ENCODE measurements around the gene STK32B. TPM values are rescaled to one million over a fixed set of nuclear protein-coding genes. Genes with fewer than 3 reads are reported as not detected.

STK32B gene
- total RNA-seq, 1 donor from 2014 or later = 0.56 TPM

GRCh38 chr4:5370286-5370685, 319.0 kb downstream of the STK32B start:
- no peak overlapping the region for H3K4me3 Mint-ChIP-seq (ENCODE audit: unreplicated experiment)
- no peaks in the 10 kb centered on the region for H3K4me1 Mint-ChIP-seq (ENCODE audit: unreplicated experiment)
- H3K36me3 Mint-ChIP-seq (ENCODE audit: low read depth, unreplicated experiment) = no peaks in the 10 kb centered on the region
- H3K9me3 Mint-ChIP-seq (ENCODE audit: unreplicated experiment) = no peaks in the 10 kb centered on the region
- no peak overlapping the region for H3K27ac Mint-ChIP-seq (ENCODE audit: unreplicated experiment)
- no peak for DNase-seq (ENCODE audit: low spot score)
- TF ChIP-seq CTCF (IDR thresholded peaks at IDR 0.05; ENCODE audit: unreplicated experiment) = no peak
- no peaks in the 10 kb centered on the region for H3K27me3 Mint-ChIP-seq (ENCODE audit: unreplicated experiment)

GRCh38 chr4:5371415-5372190, 320.3 kb downstream of the STK32B start:
- Mint-ChIP-seq H3K9me3 (ENCODE audit: unreplicated experiment) (no peaks in the 10 kb centered on the region), H3K27ac (ENCODE audit: unreplicated experiment) (no peak overlapping the region), H3K4me1 (ENCODE audit: unreplicated experiment) (no peaks in the 10 kb centered on the region), H3K4me3 (ENCODE audit: unreplicated experiment) (no peak overlapping the region), H3K36me3 (ENCODE audit: low read depth, unreplicated experiment) (no peaks in the 10 kb centered on the region), H3K27me3 (ENCODE audit: unreplicated experiment) (no peaks in the 10 kb centered on the region)
- DNase-seq (ENCODE audit: low spot score) = no peak
- no peak for TF ChIP-seq CTCF (IDR thresholded peaks at IDR 0.05; ENCODE audit: unreplicated experiment)

- DNase-seq (ENCODE audit: low spot score) = no peak
- Mint-ChIP-seq H3K27me3 (ENCODE audit: unreplicated experiment) (no peaks in the 10 kb centered on the region), H3K4me3 (ENCODE audit: unreplicated experiment) (no peak overlapping the region), H3K4me1 (ENCODE audit: unreplicated experiment) (no peaks in the 10 kb centered on the region), H3K36me3 (ENCODE audit: low read depth, unreplicated experiment) (no peaks in the 10 kb centered on the region), H3K9me3 (ENCODE audit: unreplicated experiment) (no peaks in the 10 kb centered on the region), H3K27ac (ENCODE audit: unreplicated experiment) (no peak overlapping the region)
- no peak for TF ChIP-seq CTCF (IDR thresholded peaks at IDR 0.05; ENCODE audit: unreplicated experiment)
Measured at GRCh38 chr4:5372198-5372597, 320.9 kb downstream of the STK32B start.

GRCh38 chr4:5373327-5373726, 322.0 kb downstream of the STK32B start:
- no peaks in the 10 kb centered on the region for H3K36me3 Mint-ChIP-seq (ENCODE audit: low read depth, unreplicated experiment)
- no peak for TF ChIP-seq CTCF (IDR thresholded peaks at IDR 0.05; ENCODE audit: unreplicated experiment)
- no peak overlapping the region for H3K4me3 Mint-ChIP-seq (ENCODE audit: unreplicated experiment)
- no peaks in the 10 kb centered on the region for H3K4me1 Mint-ChIP-seq (ENCODE audit: unreplicated experiment)
- H3K27ac Mint-ChIP-seq (ENCODE audit: unreplicated experiment) = no peak overlapping the region
- H3K9me3 Mint-ChIP-seq (ENCODE audit: unreplicated experiment) = no peaks in the 10 kb centered on the region
- no peaks in the 10 kb centered on the region for H3K27me3 Mint-ChIP-seq (ENCODE audit: unreplicated experiment)
- no peak for DNase-seq (ENCODE audit: low spot score)

- no peaks in the 10 kb centered on the region for H3K4me1 Mint-ChIP-seq (ENCODE audit: unreplicated experiment)
- no peak overlapping the region for H3K4me3 Mint-ChIP-seq (ENCODE audit: unreplicated experiment)
- no peaks in the 10 kb centered on the region for H3K27me3 Mint-ChIP-seq (ENCODE audit: unreplicated experiment)
- no peak for TF ChIP-seq CTCF (IDR thresholded peaks at IDR 0.05; ENCODE audit: unreplicated experiment)
- H3K9me3 Mint-ChIP-seq (ENCODE audit: unreplicated experiment) = no peaks in the 10 kb centered on the region
- no peak for DNase-seq (ENCODE audit: low spot score)
- H3K36me3 Mint-ChIP-seq (ENCODE audit: low read depth, unreplicated experiment) = no peaks in the 10 kb centered on the region
- no peak overlapping the region for H3K27ac Mint-ChIP-seq (ENCODE audit: unreplicated experiment)
Measured at GRCh38 chr4:5374592-5374991, 323.3 kb downstream of the STK32B start.
